ENCODE data around the gene LNX1. TPM values are rescaled to one million over a fixed set of nuclear protein-coding genes. Genes with fewer than 3 reads are reported as not detected.
A peak's percentile ranks its signal among the peaks of the same experiment; 100 is the strongest.

The LNX1 gene
- total and polyA plus RNA-seq, 9 of the 15 experiments (the other 6 are each of a cell fraction or from before 2014, with no cell fraction given): 0.40 to 3.6 (median 2.2) TPM

DNA sequence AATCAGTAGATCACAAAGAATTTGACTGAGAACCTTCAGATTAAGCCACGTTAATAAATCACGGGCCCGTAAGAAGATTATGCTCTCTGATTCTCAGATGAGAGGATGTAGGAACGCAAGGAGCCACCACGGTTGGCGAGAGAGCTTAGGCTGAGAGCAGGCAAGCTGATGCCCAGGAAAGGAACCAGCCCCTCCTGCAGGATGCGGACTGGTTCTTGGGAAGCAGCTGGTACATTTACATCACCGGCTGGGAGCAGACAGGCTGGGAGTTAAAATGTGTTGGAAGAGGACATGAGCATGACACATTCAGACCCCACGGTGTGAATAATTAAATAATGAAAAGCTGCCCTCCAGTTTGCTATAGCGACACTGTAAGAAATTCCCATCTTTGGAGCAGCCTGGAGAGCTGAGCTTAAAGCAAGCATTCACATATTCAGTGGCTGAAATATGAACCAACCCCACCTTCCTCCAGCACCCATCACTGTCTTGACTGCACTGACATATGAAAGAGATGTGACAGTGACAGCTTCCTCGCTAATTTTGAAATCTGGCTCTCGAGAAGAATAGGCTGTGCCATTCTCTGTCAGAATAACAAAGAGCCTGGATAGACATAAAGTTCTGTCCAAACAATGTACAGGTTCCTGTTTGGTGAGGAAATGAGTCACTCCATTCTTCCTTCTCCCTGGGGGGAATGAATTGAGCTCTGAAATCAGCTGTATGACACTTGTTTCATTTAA lies 33.1 kb downstream of the LNX1 start:
- FAIRE-seq: no peak
- peak; percentile 47; the same call in 1 of the 2 replicates for TF ChIP-seq FOSL1 (tag; conservative IDR thresholded peaks at IDR 0.05)
- TF ChIP-seq, protein P1, sequence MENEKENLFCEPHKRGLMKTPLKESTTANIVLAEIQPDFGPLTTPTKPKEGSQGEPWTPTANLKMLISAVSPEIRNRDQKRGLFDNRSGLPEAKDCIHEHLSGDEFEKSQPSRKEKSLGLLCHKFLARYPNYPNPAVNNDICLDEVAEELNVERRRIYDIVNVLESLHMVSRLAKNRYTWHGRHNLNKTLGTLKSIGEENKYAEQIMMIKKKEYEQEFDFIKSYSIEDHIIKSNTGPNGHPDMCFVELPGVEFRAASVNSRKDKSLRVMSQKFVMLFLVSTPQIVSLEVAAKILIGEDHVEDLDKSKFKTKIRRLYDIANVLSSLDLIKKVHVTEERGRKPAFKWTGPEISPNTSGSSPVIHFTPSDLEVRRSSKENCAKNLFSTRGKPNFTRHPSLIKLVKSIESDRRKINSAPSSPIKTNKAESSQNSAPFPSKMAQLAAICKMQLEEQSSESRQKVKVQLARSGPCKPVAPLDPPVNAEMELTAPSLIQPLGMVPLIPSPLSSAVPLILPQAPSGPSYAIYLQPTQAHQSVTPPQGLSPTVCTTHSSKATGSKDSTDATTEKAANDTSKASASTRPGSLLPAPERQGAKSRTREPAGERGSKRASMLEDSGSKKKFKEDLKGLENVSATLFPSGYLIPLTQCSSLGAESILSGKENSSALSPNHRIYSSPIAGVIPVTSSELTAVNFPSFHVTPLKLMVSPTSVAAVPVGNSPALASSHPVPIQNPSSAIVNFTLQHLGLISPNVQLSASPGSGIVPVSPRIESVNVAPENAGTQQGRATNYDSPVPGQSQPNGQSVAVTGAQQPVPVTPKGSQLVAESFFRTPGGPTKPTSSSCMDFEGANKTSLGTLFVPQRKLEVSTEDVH (IDR thresholded peaks at IDR 0.05; ENCODE audit: low read depth, partially characterized antibody): no peak
- TF ChIP-seq, protein P2, sequence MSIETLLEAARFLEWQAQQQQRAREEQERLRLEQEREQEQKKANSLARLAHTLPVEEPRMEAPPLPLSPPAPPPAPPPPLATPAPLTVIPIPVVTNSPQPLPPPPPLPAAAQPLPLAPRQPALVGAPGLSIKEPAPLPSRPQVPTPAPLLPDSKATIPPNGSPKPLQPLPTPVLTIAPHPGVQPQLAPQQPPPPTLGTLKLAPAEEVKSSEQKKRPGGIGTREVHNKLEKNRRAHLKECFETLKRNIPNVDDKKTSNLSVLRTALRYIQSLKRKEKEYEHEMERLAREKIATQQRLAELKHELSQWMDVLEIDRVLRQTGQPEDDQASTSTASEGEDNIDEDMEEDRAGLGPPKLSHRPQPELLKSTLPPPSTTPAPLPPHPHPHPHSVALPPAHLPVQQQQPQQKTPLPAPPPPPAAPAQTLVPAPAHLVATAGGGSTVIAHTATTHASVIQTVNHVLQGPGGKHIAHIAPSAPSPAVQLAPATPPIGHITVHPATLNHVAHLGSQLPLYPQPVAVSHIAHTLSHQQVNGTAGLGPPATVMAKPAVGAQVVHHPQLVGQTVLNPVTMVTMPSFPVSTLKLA (conservative IDR thresholded peaks at IDR 0.05): no peak
- TF ChIP-seq, protein P3, sequence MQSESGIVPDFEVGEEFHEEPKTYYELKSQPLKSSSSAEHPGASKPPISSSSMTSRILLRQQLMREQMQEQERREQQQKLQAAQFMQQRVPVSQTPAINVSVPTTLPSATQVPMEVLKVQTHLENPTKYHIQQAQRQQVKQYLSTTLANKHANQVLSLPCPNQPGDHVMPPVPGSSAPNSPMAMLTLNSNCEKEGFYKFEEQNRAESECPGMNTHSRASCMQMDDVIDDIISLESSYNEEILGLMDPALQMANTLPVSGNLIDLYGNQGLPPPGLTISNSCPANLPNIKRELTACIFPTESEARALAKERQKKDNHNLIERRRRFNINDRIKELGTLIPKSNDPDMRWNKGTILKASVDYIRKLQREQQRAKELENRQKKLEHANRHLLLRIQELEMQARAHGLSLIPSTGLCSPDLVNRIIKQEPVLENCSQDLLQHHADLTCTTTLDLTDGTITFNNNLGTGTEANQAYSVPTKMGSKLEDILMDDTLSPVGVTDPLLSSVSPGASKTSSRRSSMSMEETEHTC (IDR thresholded peaks at IDR 0.05): no peak
- TF ChIP-seq, protein P4, sequence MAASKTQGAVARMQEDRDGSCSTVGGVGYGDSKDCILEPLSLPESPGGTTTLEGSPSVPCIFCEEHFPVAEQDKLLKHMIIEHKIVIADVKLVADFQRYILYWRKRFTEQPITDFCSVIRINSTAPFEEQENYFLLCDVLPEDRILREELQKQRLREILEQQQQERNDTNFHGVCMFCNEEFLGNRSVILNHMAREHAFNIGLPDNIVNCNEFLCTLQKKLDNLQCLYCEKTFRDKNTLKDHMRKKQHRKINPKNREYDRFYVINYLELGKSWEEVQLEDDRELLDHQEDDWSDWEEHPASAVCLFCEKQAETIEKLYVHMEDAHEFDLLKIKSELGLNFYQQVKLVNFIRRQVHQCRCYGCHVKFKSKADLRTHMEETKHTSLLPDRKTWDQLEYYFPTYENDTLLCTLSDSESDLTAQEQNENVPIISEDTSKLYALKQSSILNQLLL (CRISPR knock-in tag; IDR thresholded peaks at IDR 0.05; ENCODE audit: borderline replicate concordance): no peak
- Histone ChIP-seq H3K4me3 (no peak overlapping the region), H3K36me3 (ENCODE audit: control insufficient read depth, insufficient read depth, low read length) (no peaks in the 10 kb centered on the region), H3K9me1 (ENCODE audit: control insufficient read depth, insufficient read depth, low read length) (no peaks in the 10 kb centered on the region), H3K27ac (ENCODE audit: extremely low read depth, low read depth, low read length) (no peak overlapping the region), H2AFZ (ENCODE audit: low read depth, low read length) (no peak overlapping the region), H3K4me2 (ENCODE audit: insufficient read depth, low read length) (no peak overlapping the region), H3K9ac (ENCODE audit: insufficient read depth in 1 of 2, low read depth in 2 of 2, low read length in 2 of 2) (no peak overlapping the region), H3K4me1 (replicated peaks in 1 of 2; ENCODE audit: control insufficient read depth in 2 of 2, insufficient read depth in 2 of 2, low read length in 2 of 2) (peaks cover 0 to 6% of the 10 kb centered on the region in 2 experiments; a peak in 1 of 5 replicates), H4K20me1 (replicated peaks; ENCODE audit: control insufficient read depth, insufficient read depth, low read length) (no peaks in the 10 kb centered on the region), H3K79me2 (ENCODE audit: control insufficient read depth, insufficient read depth, low read length) (no peaks in the 10 kb centered on the region), H3K27me3 (ENCODE audit: control insufficient read depth in 2 of 2, insufficient read depth in 2 of 2, low read length in 2 of 2) (peaks cover 8 to 11% of the 10 kb centered on the region in 2 experiments; a peak in 4 of 5 replicates), H3K9me3 (replicated peaks; ENCODE audit: control insufficient read depth, insufficient read depth, low read depth, low read length) (no peaks in the 10 kb centered on the region)
- ChIA-PET POLR2A (interaction anchor here (0.7 to 1.5 kb wide), 3 partner anchors 12 to 19 kb away, joined by 3 to 5 read pairs (median 3); no protein-coding TSS in a partner anchor), CTCF (ENCODE audit: low intra/inter-chr PET ratio) (no interaction called here)
- intact Hi-C loops (cut with micrococcal nuclease): no loop called here
- WGBS (ENCODE audit: insufficient coverage, low coverage, missing lambda C conversion rate): 7% methylated on average over 12 of the region's 12 CpGs
- no peak for DNase-seq (ENCODE audit: extremely low read depth in 1 of 4, low spot score in 3 of 4)
- in situ Hi-C loops (cut with MboI): no loop called here
- no TSS peak for BruUV-seq (replicated peaks)
- ATAC-seq: no peak
